GM12801 (cell line): ENCODE measurements around the gene RUVBL2.

ENCODE experiments used
- TF ChIP-seq, protein P1 (sequence below): IDR thresholded peaks from one replicate; pipeline ENCODE4 v1.5.1; 2011; ENCODE audit warnings: control low read depth; ENCODE audit not compliant: insufficient read length; ENCODE audit errors: extremely low read depth

The RUVBL2 gene

DNA sequence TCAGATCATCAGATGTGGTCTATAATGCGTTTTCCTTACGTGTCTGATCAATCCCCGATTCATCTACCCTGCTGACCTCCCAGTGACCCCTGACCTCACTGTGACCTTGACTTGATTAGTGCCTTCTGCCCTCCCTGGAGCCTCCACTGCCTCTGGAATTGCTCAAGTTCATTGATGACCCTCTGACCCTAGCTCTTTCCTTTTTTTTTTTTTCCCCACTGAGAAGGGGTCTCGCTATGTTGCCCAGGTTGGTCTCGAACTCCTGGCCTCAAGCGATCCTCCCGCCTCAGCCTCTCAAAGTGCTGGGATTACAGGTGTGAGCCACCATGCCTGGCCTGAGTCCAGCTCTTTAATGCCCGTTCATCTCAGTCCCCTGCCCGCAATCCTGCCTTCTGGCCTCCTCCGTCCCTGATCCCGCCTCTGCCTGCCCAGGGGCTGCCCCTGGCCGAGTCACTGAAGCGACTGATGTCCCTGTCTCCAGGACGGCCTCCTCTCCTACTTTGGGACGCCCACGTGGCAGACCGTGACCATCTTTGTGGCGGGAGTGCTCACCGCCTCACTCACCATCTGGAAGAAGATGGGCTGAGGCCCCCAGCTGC is 32.5 kb upstream of the RUVBL2 start:
- TF ChIP-seq, protein P1, sequence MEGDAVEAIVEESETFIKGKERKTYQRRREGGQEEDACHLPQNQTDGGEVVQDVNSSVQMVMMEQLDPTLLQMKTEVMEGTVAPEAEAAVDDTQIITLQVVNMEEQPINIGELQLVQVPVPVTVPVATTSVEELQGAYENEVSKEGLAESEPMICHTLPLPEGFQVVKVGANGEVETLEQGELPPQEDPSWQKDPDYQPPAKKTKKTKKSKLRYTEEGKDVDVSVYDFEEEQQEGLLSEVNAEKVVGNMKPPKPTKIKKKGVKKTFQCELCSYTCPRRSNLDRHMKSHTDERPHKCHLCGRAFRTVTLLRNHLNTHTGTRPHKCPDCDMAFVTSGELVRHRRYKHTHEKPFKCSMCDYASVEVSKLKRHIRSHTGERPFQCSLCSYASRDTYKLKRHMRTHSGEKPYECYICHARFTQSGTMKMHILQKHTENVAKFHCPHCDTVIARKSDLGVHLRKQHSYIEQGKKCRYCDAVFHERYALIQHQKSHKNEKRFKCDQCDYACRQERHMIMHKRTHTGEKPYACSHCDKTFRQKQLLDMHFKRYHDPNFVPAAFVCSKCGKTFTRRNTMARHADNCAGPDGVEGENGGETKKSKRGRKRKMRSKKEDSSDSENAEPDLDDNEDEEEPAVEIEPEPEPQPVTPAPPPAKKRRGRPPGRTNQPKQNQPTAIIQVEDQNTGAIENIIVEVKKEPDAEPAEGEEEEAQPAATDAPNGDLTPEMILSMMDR: no peak

DNA sequence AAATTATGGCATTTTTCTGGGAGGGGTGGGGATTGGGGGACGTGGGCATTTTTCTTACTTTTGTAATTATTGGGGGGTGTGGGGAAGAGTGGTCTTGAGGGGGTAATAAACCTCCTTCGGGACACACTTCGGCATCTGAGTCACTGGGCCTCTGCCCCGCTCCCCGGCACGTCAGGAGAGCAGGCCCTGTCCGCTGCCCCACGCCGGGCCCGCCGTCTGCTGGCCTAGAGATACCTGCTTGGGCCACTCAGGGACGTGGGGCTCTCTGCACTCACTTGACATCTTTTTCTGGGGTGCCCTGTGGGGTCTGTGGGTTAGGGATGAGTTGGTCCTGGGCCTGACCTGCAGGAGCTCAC is 32.0 kb upstream of the RUVBL2 start:
- TF ChIP-seq, protein P1: no peak

DNA sequence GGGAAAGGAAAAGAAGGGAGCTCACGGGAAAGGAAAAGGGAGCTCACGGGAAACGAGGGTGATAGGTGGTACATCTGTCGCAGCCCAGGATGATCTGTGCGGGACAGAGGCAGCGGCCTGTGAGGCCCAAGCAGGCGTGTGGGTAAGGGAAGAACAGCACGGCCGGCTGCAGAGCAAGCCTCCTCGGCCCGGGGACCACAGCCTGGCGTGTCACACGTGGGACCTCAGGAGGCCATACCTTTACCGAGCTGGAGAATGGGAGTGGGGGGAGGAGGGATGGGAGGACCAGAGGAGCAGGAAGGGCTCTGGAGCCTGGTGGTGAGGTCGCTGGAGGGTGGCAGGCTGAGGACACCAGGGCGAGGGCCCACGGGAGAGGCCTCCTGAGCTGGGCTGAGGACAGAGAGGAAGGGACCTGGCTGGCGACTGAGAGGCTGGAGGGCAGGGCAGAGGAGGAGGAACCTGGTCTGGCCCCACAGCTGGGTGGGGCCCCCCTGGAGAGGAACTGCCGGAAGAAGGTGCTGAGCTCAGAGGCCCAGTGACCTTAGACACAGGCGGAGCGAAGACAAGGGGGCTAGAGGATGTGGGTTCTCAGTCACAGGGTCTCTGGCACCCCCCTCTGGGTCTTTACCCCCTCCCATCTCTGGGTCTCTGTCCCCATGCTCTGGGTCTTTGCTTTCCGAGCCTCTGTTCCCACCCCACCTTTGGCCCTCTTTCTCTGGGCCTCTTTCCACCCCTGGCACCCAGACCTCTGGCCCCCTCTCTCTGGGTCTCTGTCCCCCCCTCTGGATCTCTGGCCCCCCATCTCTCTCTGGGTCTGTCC is 31.4 kb upstream of the RUVBL2 start:
- TF ChIP-seq, protein P1: no peak

DNA sequence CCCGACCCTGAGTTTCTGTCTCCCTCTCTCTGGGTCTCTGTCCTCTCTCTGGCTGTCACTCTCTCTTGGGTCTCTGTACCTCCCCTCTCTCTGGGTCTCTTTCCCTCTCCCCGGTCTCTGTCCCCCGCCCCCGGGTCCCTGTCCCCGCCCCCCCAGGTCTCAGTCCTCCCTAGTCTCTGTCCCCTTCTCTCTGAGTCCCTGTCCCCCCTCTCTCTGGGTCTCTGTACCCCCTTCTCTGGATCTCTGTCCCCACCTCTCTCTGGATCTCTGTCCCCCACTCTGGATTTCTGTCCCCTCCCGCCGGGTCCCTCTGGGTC is 30.9 kb upstream of the RUVBL2 start:
- TF ChIP-seq, protein P1: no peak

DNA sequence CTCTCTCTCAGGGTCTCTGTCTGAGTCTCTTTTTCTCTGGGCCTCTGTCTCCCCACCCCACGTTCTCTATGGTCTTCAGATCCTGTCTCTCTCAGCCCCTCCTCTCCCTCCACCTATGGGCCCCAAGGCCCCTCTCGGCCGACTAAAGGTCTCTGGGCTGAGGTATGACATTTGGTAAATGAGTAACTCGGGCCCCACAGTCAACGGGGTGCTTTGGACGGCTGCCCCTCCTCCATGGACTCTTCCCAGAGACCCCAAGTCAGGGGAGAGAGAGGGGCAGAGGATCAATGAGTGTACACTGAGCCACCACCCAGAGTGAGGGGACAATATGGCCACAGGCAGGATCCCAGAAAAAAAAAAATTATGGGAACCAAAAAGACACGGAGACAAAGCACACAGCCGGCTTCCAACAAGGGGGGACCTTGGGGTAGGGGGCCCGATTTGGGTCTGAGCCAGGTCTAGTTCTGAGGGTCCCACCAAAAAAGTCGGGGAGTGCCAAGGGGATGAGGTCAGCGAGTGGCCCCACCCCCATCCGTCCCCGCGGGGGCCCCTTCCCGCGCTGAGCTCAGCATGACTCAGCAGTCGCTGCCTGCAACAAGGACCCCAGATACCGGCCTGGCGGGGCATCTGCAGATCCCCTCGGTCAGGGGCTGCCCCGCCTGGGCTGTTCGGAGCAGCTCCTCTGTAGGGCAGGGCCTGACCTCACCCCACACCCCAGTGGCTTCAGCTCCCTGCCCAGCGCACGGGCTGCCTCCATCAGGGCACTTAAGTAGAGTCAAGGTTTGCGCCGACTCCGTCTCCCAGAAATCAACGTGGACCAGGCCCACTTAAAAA is 30.1 kb upstream of the RUVBL2 start:
- TF ChIP-seq, protein P1: no peak

- TF ChIP-seq, protein P1: no peak
Measured at GRCh38 chr19:48964205-48965039, 29.3 kb upstream of the RUVBL2 start.
